Brain pericyte (primary cell): ENCODE data around the gene SLC1A2.

Experiments used
- DNase-seq: peaks from one replicate; pipeline ENCODE4 v3.0.0-alpha.2; 2012; ENCODE audit warnings: low read depth, low spot score

The SLC1A2 gene

DNA sequence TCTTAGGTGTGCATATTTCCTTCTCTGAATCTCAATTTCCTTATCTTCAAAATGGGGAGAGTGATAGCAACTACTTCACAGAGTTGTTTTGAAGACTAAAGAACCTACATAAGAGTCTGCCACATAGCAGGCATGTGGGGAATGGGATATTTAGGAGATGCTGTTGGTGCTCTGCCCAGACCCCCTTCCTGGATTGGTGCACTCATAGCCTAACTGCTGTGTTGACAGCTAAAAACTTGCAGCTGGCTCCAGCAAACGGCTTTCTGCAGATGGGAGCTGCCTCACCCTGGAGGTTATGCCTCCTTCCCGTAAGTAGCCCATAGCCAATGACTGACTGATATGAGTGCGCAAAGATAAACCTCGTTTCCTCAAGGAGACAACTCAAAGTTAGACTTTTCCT lies 174.3 kb downstream of the SLC1A2 start:
- no peak for DNase-seq

DNA sequence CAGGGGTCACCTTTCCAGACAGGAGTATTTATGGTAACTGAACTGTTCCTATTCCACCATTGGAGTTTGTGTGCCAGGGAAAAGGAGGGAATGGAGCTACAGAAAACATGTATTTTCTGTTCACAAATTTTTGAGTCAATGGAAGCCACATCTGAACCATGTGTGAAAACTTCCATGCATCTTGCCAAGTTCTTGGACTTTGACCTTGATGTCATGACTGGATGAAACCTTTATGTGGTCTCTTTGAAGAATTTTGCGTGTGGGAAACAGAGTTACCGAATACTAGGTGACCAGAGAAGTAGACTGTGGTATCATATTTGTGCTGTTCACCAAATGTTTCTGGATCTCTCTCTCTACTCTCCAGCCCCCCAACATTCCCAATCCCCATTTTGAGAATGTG lies 175.6 kb downstream of the SLC1A2 start:
- DNase-seq: no peak

DNA sequence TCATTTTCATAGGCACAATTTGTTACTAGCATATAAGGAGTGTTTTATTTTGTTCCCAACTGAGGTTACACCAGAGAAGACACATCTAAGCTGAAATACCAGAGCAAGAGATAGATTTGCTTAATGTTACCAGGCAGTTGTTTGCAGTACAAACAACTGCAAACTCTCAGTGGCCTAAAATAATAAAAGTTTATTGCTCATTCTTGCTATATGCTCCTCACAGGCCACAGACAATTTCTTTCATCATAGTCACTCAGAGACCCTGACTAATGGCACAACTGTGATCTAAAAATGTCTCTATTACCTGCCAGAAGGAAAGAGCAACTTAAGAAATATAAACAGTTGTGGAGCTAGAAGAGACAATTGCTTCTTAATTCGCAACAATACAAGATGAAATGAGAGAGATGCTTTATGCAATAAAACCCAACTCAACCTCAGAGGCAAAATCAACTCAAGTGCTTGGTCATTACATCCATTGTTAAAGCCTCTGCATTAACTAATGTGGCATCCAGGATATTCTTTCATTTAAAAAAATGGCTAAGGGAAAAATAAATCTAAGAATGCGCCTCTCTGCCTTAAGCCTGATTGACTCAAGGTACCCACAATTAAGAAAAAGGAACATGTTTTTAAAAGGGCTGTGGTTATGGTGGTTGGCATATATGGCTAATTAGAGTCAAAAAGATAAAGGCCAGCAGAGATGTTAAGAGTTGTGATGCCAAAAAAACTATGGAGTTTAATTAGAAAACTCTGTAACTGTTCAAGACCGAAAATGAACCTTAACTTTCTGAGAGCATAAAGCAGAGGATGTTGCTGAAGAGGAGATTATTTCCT lies 176.7 kb downstream of the SLC1A2 start:
- DNase-seq: no peak

DNA sequence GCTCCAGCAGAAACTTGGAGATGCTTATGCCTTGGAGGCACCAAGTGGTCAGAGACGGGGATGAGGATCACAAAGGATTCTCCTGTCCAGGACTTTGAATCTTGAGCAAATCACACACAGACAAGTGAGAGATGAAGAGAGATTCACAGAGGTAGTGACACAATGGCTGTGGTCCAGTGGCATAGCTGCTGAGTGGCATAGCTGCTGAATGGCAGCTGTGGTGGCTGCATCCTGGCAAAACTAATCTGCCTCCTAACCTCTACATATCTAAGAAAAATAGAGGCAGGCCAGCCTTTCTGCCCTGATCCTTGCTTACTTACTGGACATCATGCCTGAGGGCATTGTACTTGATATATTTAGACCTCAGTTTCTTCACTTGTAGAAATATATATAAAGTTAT lies 177.8 kb downstream of the SLC1A2 start:
- DNase-seq: no peak

DNA sequence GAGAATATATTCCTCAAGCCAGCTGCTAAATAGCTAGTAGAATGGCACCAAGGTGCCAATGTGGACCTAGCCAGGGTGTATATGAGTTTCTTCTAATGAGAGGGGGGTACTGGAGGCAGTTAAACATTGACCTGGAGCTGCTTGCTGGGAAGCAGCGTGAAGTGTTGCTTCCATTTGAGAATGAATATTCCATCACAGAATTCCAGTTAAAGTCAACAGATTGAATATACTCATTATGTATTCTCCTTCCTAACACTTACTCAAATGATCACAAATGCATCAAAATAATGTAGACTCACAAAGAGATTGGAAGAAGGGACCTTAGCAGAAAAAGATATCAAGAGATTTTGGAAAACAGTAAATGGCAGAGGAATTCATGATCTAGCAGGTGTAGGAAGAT lies 178.3 kb downstream of the SLC1A2 start:
- no peak for DNase-seq

DNA sequence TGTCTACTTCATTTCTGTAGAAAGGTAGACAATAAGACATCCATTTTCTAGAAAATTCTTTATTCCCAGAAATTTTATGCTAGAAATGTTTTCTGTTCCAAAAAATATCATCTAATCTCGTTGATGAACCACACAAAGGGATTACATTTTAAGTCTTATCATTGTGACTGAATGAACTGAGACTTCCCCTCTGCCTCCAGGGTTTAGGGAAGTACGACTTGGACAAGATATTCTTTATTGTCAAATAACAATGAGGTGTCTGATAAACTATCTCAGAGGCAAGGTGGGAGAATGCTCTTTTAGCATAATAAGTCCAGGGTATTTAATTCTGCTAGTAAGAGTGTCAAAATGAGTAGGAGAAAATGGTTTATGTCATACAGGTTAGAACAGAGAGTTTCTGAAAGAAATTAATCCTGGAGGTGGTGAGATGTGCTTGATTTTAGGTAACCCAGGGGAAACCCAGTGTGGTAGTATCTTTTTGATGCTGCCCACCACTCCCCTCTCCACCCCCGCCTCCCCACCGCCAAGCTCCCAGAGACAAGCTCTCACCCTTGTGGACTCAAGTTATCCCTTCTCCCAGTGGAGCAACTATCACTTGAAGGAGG lies 179.8 kb downstream of the SLC1A2 start:
- DNase-seq: no peak

DNA sequence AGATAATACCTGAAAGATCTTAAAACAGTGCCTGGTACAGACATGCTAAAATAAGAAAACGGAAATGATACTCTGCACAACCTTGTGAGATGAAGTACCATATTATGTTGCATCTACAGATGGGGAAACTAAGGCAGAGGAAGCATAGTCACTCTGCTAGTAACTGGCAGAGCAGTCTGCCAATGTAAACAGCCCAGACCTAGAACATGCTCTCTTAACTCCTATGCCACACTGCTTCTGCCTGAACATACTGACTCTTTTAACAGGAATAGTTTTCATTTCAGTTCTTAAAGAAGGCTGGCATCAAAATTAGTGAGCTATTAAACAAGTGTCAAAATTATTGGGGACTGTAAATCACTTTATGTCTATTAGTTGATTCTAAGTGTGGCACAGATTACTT lies 180.5 kb downstream of the SLC1A2 start:
- no peak for DNase-seq

DNA sequence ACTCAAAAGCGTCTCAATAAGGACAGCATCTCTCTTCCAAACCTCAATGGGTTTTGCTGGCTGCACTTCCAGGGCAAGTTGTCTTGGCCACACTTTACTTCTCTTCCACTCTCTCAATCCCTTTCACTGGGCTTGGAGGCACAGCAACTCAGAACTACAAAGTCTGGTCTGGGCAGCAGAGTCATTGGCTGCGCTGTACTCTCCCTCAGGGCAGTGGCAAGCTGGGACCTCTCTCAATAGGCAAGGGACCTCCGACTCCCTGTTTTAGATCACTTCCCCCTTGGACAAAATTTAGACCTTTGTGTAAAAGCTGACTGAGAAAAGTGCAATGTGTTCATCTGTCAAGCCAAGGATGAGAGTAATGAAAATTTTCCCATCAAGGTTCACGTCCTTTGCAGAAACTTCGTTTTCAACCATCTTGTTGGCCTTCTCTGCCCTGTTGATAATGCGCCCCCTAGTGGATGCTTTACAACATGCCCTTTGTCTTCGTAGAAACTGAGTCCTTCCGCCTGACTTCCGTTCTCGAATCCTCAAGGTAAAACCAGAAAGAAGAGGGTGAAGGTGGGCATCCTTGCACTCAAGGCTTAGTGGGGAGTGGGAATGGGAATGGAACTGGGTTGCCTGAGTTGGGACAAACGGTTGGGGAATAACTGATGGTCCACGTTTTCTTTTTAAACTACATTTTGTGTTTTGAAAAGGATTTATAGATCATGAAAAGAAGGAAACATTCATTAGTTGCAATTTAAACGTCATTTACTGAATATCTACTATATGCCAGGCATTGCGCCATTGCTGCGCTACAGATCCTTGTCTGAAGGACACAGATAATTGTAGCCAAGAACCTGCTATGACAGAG lies 181.3 kb downstream of the SLC1A2 start:
- no peak for DNase-seq

DNA sequence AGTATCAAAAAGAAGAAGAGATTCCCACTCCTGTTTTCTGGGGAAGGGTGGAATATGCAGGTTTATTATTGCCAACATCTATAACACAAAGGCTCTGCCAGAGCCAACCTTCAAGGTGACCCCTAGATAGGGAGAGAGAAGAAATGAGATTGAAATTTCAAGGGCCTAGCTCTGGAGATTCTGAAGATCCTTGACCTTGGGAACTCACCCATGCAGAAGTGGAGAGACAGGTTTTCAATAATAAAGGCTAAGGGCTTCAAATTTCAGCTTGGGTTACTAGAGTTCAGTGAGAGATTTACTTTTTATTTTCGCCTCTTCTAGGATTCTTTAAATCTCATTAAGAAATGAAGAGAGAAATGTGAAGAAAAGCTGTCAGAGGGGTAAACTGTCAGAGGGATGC lies 182.0 kb downstream of the SLC1A2 start:
- DNase-seq: no peak

DNA sequence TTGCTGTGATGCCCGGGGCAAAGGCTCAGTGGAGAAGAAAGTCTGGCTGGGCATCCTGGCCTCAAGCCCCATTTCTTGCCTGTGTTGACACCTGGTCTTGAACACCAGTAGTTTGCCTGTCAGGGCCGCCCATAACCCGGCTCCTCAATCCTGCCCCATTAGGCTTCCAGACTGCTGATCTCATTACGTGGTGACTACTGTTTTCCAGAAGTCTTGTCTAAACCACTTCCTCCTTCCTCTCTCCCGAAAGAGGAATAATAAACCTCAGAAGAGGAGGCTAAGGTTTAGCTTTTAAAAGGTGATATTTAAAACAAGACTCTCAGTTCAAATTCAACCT lies 182.7 kb downstream of the SLC1A2 start:
- no peak for DNase-seq

DNA sequence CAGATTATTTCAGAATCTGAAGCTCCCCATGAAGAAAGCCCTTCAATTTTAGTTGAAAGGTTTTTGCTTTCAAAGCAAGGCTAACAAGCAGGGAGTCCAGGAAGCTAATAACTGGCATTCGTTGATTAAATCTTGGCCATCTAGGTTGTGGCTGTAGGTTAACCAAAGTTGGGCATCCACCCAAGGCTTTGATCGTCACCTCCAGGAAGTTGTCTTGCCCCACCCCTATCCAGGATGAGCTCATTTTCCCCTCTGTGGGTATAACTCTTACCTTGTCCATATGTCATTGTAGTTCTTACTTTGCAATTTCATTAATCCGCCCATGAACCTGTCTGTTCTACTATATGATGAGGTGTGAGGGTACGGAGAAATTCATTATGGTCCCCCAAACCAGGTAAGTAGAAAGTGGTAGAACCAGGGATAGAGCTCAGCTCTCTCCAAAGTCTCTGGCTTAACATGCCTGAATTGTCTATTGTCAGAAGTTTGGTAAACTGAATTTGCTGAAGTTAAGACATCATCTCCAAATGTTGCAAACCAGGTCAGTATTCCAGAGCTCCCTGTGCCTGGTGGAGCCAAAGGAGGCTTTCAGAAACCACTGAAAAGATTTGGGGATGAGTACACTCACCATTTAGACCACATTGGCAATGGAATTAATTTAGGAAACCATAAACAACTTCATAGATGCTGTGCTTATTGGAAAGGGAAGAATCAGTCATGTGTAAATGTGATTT lies 183.3 kb downstream of the SLC1A2 start:
- DNase-seq: no peak

DNA sequence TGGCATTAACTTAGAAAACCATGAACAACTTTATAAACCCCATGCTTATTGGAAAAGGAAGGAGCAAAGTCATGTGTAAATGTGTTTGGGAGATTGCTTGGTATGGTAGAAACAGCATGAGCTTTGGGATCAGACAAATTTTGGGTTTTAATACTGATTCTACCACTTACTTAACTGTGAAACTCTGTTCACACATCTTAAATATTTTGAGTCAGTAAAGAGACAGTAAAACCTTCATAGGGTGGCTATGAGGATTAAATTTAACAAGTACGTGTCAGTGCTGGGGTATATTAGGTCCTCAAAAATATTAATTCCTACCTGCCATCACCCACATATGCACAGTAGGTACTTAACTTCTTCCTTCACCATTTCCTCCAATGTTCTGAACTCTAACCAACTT lies 183.9 kb downstream of the SLC1A2 start:
- no peak for DNase-seq

DNA sequence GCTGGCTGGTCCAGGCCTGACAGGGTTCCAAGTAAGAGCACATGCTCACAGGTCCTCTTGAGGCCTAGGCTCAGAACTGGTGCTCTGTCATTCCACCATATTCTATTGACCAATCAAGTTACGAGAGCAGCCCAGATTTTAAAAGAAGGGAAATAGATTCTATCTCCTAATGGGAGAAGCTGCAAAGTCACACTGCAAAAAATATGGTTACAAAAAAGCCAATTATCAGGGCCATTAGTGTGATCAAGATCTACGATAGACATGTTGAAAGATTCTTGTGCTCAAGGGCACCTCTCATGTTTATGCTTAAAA lies 184.2 kb downstream of the SLC1A2 start:
- no peak for DNase-seq

DNA sequence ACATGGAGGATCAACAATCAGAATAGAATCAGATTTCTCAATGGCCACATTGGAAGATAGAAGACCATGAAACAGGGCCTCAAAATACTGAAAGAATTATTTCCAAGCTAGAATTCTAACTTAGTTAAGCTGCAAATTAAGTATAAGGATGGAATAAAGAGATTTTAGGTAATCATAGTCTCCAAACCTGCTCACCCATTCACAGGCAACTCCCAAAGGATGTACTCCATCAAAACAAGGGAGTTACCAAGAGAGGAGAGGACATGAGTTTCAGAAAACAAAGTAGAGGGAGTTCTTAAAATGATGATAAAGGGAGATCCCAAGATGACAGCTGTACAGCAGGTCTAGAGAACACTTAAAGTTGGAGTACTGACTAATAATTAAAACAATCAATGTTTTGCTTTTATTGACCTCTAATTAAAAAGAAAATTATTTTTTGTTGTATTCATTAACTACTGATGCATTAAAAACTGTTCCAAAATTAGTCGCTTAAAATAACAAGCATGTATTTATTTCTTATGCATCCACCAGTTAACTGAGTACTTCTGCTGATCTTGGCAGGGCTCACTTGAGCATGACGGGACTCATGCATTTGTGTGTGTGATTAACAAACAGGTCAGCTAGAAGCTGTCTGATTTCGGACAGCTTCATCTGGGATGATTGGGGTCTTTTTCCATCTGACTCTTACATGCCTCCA lies 184.8 kb downstream of the SLC1A2 start:
- no peak for DNase-seq

DNA sequence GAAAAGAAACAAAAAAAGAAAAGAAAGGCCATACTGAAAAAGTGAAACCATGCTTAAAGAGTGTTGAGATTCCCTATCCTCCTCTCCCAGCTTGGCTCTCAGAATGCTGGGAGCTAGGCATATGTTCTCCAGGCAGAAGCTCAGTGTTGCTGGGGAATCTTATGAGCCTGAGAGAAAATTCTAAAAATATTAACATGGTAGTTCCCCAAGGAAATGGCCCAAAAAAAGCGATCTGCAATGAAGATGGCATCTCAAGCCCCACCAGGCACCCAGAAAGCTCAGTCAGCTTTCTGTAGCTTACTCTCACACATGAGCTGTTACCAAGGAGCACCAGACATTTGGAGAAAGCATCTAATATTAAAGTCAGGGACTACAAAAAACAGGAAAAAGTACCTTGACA lies 185.8 kb downstream of the SLC1A2 start:
- no peak for DNase-seq

DNA sequence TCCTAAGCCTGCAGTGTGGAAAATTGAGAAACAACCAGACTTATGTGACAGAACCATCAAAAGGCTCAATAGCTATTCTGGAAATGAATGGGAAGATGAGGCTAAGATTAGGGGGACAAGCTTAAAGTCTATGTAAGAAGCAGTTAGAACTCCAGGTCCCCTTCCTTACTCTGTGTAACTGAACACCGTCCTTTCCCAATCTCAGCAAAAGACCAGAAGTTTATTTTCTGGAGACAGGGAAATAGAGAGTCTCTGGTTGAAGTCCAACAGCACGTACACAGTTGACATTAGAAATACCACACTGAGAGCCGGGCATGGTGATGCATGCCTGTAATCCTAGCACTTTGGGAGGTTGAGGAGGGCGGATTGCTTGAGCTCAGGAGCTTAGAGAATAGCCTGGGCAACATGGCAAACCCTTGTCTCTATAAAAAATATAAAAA lies 186.4 kb downstream of the SLC1A2 start:
- DNase-seq: no peak

DNA sequence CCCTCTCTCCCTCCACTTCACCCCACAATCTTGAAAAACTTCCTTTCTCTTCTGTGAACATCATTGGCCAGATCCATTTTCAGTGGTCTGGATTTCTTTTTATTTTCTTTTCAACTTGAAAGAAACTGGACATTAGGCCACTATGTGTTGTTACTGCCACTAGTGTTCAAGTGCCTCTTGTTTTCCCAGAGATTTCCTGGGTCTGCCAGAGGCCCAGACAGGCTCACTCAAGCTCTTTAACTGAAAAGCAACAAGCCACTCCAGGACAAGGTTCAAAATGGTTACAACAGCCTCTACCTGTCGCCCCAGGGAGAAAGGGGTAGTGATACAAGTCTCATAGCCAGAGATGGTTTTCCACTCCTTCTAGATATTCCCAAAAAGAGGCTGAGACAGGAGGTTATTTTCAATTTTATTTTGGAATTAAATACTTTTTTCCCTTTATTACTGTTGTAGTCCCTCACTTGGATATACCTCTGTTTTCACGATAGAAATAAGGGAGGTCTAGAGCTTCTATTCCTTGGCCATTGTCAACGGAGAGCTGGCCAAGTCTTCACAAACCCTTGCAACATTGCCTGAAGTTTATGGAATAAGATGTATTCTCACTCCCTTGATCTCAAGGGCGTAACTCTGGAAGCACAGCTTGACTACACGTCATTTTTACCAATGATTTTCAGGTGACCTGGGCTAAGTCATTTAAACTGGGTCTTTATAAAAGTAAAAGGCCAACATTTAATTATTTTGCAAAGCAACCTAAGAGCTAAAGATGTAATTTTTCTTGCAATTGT lies 188.1 kb downstream of the SLC1A2 start:
- DNase-seq: no peak

DNA sequence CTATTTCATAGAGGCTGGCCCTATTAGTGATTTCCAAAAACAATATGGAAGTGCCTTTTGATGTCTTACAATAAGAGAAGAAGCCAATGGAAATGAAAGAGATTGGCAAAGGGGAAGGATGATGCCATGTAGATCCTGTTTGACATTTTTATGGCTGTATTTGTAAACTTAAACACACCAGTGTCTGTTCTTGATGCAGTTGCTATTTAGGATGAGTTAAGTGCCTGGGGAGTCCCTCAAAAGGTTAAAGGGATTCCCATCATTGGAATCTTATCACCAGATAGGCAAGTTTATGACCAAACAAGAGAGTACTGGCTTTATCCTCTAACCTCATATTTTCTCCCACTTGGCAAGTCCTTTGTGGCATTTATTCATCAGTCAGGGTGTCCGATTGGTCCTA lies 189.0 kb downstream of the SLC1A2 start:
- no peak for DNase-seq

DNA sequence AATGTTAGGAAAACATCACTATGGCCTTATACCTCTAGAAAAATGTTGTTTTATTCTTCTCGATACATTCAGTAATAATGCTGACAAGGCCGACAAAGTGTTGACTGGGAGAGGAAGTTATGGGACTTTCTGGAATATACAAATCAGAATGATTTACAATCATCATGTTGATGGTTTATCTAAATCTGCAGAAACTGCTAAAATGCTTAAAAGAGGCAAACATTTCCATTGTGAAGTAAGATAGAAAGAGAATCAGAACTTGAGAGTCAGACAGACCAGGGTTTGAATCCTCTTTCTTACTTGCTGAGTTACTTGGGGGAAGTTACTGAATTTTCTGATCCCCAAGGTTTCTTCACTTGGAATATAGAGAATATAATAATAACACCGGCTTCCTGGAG lies 191.0 kb downstream of the SLC1A2 start:
- no peak for DNase-seq

DNA sequence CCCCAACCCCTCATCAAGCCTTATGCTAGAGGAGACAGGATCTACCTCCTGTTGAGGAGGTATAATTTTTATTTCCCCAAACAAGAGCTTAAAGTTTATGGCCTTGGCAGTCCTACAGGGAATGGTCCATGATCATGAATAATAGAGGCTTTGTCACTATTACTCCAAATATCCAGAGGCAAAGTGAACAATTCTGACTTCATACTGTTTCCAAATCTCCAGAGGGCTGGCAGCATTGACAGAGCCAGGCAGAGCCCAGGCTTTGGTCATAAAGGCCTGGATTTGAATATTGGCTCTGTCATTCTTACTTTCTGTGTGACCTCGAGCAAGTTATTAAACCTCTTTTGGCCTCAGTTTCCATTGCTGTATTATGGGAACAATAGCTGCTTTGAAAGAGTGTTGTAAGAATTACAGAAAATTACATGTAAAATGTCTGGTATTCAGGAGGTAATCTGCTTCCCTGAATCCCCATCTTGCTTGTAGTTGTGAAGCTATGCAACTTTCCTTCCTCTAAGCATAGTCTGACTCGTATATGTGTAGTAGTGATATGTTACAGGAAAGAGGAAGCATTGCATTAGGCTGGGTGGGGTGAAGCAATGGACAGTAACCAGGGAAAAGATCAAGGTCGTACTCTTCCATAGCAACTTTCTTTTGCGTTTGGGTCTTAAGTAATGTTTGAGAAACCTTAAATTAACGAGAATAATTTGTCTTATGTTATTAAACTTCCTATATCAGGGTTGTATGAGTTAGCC lies 191.6 kb downstream of the SLC1A2 start:
- DNase-seq: no peak
